Rectal smooth muscle tissue (tissue), 1 donor: Measurements from ENCODE around the gene CD86.
"Not testable (repeated sequence)": the region's sequence is repeated elsewhere in the genome, so short reads cannot be mapped to it uniquely, and the experiment has no call there.

ENCODE experiments used
- H3K27ac ChIP-seq: one replicate; pipeline ENCODE4 v1.7.0; 2013; ENCODE audit warnings: low read depth, low read length, inconsistent platforms
- H3K27me3 ChIP-seq: one replicate; pipeline ENCODE4 v1.7.0; 2013; ENCODE audit warnings: low read length; ENCODE audit not compliant: control insufficient read depth, insufficient read depth
- H3K36me3 ChIP-seq: one replicate; pipeline ENCODE4 v1.7.0; 2013; ENCODE audit warnings: low read length; ENCODE audit not compliant: control insufficient read depth, insufficient read depth
- H3K4me1 ChIP-seq: one replicate; pipeline ENCODE4 v1.7.0; 2013; ENCODE audit warnings: low read length; ENCODE audit not compliant: control insufficient read depth, insufficient read depth
- H3K4me3 ChIP-seq: one replicate; pipeline ENCODE4 v1.7.0; 2013; ENCODE audit warnings: low read length
- H3K9ac ChIP-seq: one replicate; pipeline ENCODE4 v1.7.0; 2013; ENCODE audit warnings: low read length

The CD86 gene

DNA sequence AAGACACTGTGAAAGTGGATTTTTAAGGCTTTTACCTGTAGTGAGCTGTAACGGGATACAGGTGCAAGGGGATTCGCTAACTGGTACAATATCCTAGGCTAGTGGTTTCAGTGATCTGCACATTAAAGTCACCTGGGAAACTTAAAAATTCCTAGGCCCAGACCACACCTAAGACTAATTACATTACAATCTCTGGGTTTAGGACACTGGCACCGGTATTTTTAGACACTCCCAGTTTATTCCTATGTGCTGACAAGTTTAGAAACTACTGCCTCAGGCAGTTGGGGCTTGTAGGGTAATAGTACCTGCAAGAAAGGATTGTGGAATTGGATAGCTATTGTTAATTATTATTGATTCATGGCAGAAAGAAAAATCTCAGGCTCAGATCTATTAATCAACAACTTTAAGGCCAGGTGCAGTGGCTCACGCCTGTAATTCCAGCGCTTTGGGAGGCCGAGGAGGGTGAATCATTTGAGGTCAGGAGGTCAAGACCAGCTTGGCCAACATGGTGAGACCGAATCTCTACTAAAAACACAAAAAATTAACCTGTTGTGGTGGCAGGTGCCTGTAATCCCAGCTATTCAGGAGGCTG lies 77.9 kb downstream of the CD86 start:
- Histone ChIP-seq H3K36me3 (no peaks in the 10 kb centered on the region), H3K4me3 (no peak overlapping the region), H3K27ac (no peak overlapping the region), H3K27me3 (no peaks in the 10 kb centered on the region), H3K4me1 (no peaks in the 10 kb centered on the region), H3K9ac (no peak overlapping the region)

DNA sequence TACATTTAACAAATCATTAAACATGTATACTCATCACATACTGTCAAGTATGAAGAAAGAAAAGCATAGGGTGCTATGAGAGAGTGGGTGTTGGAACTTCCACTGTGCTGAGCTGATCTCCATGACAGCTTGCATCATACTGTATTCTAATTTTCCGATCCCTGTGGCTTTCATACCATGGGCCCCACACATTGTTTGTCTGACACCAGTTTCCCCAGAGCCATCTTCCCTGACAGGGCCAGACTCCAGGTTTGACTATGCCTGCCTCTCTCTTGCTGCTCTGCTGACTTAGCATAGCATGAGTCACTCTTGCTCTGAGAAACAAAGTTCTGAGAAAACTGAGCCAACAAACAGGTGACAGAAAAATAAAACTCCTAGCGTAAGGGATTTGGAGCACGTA lies 91.3 kb downstream of the CD86 start:
- H3K4me1 ChIP-seq: no peaks in the 10 kb centered on the region
- H3K36me3 ChIP-seq: no peaks in the 10 kb centered on the region
- H3K4me3 ChIP-seq: no peak overlapping the region
- H3K27ac ChIP-seq: no peak overlapping the region
- H3K9ac ChIP-seq: no peak overlapping the region
- H3K27me3 ChIP-seq: no peaks in the 10 kb centered on the region

DNA sequence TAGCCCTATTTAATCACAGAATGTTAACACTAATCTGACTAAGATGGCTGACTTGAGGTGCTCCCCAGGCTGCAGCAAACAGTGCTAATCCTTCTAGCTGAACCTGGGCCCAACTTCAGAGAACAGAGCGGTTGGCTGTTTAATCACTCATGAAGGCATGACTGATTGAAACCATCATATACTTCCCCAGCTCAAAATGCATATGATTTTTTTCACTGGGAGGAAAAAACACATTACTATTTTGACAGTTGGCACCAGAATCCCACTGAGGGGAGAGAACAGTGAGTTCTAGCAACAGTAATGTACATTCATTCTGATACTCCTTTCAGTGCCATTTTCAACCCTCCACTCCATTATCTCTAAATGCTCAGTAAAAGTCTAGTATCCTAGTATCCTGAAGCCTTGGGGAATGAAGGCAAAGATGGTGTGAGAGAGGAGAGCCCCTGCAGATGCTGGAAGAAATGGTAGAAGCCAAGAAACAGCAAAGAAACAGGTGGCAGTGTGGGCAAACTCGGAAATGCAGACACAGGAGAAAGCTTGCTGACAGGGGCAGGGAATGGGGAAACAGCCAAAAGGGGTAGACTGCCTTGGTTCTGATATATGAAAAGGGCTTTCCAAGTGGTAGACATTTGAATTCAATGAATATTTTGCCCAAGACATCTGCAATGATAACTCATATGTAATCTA lies 93.9 kb downstream of the CD86 start:
- no peaks in the 10 kb centered on the region for H3K27me3 ChIP-seq
- H3K4me3 ChIP-seq: no peak overlapping the region
- no peak overlapping the region for H3K27ac ChIP-seq

DNA sequence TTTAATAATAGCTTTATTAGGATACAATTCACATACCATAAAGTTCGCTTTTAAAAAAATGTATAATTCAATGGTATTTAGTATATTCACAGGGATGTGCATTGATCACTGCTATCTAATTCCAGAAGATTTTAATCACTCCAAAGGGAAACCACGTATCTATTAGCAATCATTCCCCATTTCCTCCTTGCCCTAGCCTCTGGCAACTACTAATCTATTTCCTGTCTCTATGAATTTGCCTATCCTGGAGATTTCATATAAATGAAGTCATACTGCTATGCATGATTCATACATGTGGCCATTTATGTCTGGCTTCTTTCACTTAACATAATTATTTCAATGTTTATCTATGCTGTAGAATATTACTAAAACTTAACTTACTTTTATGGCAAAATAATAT lies 96.3 kb downstream of the CD86 start:
- no peak overlapping the region for H3K27ac ChIP-seq
- no peaks in the 10 kb centered on the region for H3K36me3 ChIP-seq
- no peak overlapping the region for H3K9ac ChIP-seq
- H3K27me3 ChIP-seq: no peaks in the 10 kb centered on the region
- no peak overlapping the region for H3K4me3 ChIP-seq
- H3K4me1 ChIP-seq: no peaks in the 10 kb centered on the region

More for the DNA sequence above, 93.9 kb downstream of the CD86 start:
- H3K4me1 ChIP-seq: no peaks in the 10 kb centered on the region
- no peak overlapping the region for H3K9ac ChIP-seq
- no peaks in the 10 kb centered on the region for H3K36me3 ChIP-seq

DNA sequence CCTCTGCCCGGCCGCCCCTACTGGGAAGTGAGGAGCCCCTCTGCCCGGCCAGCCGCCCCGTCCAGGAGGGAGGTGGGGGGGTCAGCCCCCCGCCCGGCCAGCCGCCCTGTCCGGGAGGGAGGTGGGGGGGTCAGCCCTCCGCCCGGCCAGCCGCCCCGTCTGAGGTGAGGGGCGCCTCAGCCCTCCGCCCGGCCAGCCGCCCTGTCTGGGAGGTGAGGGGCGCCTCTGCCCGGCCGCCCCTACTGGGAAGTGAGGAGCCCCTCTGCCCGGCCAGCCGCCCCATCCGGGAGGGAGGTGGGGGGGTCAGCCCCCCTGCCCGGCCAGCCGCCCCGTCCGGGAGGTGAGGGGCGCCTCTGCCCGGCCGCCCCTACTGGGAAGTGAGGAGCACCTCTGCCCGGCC lies 109.8 kb downstream of the CD86 start:
- H3K27ac ChIP-seq, H3K9ac ChIP-seq, H3K27me3 ChIP-seq, H3K36me3 ChIP-seq, H3K4me1 ChIP-seq, H3K4me3 ChIP-seq: not testable (repeated sequence)

DNA sequence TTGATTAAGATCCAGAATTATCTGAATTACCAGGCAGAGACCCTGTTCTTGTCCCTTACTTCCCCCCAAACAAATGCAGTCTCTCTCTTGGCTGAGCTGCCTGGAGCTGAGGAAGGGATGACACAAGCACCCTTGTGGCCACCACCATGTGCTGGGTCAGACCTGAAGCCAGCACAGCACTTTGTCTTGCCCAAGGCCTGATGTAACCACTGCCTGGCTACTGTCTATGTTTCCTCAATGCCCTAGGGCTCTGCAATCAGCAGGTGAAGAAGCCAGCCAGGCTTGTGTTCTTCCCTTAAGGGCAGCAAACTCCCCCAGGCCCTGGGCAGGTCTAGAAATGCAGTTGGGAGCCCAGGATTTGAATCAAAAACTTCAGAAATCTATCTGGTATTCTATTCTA lies 112.5 kb downstream of the CD86 start:
- Histone ChIP-seq H3K36me3 (no peaks in the 10 kb centered on the region), H3K4me1 (no peaks in the 10 kb centered on the region), H3K27ac (no peak overlapping the region), H3K4me3 (no peak overlapping the region), H3K9ac (no peak overlapping the region), H3K27me3 (no peaks in the 10 kb centered on the region)

DNA sequence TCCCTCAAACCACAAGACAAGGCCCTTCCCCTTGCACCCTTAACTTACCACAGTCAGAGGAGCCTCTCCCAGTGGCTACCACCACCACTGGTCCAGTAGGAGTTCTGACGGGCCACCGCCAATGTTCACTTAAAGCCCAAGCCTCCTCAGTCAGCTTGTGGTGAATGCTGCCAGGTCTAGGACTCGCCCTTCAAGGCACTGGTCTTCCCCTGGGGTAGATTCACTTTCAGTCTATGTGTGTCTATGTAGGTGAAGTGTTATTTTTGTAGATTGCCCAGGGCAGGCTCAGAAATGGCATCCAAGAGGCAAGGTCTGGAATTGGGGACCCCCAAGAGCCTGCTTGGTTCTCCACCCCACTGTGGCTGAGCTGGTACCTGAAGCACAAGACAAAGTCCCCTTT lies 112.9 kb downstream of the CD86 start:
- no peak overlapping the region for H3K4me3 ChIP-seq
- no peaks in the 10 kb centered on the region for H3K36me3 ChIP-seq
- H3K27me3 ChIP-seq: no peaks in the 10 kb centered on the region
- no peaks in the 10 kb centered on the region for H3K4me1 ChIP-seq
- H3K9ac ChIP-seq: no peak overlapping the region
- no peak overlapping the region for H3K27ac ChIP-seq

DNA sequence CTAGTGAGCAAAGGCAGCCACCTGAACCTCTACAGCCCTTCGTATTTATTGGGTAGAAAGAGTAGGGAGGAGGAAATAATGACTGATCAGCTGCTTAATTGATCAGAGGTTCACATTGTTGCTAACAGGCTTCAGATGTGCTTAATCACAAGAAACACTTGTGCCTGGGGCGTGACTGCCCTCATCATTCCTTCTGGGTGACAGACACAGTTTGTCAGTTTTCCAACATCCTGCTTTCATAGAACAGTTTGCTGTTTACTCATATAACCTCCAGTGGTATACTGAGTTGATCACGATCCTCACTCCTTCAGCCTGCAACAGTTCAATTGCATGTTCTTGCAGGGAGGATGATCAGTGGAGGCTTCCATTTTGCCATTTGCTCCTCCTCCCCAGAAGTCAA lies 114.7 kb downstream of the CD86 start:
- H3K9ac ChIP-seq: no peak overlapping the region
- no peak overlapping the region for H3K4me3 ChIP-seq
- H3K27ac ChIP-seq: no peak overlapping the region
- no peaks in the 10 kb centered on the region for H3K36me3 ChIP-seq
- no peaks in the 10 kb centered on the region for H3K27me3 ChIP-seq
- no peaks in the 10 kb centered on the region for H3K4me1 ChIP-seq
